GM23338 (cell line): ENCODE results near the gene CACHD1. TPM values are rescaled to one million over a fixed set of nuclear protein-coding genes. Genes with fewer than 3 reads are reported as not detected.

ENCODE experiments used
- ATAC-seq: fragments of 200-7000 bp; cut with Tn5 transposase; 3 replicates; pipeline ENCODE4 v1.9.1; 2020
- DNase-seq: peaks from one replicate; pipeline ENCODE4 v3.0.0-alpha.2; 2015; ENCODE audit warnings: low spot score
- H2AFZ ChIP-seq: fragments of 200-600 bp; sonication (generic); 2 replicates; pipeline ENCODE4 v1.8.0; 2016; ENCODE audit warnings: antibody characterized with exemption, mild to moderate bottlenecking, moderate library complexity
- H3F3A ChIP-seq: fragments of 200-600 bp; sonication (generic); replicated peaks from 2 replicates; pipeline ENCODE4 v1.8.0; 2017; ENCODE audit warnings: antibody characterized with exemption, mixed run types, low read depth
- H3K27ac ChIP-seq: fragments of 200-600 bp; sonication (generic); 2 replicates; pipeline ENCODE4 v1.6.1; 2016; ENCODE audit warnings: low read depth
- H3K27me3 ChIP-seq: fragments of 200-600 bp; sonication (generic); 2 replicates; pipeline ENCODE4 v1.8.0; 2016; ENCODE audit warnings: mild to moderate bottlenecking, mixed run types, moderate library complexity; ENCODE audit not compliant: insufficient read depth
- H3K36me3 ChIP-seq: fragments of 200-600 bp; sonication (generic); 2 replicates; pipeline ENCODE4 v1.8.0; 2016; ENCODE audit warnings: mild to moderate bottlenecking; ENCODE audit not compliant: insufficient read depth
- H3K4me1 ChIP-seq: fragments of 200-600 bp; sonication (generic); 2 replicates; pipeline ENCODE4 v1.8.0; 2016; ENCODE audit warnings: mild to moderate bottlenecking, moderate library complexity; ENCODE audit not compliant: insufficient read depth
- H3K4me2 ChIP-seq: fragments of 200-600 bp; sonication (generic); 2 replicates; pipeline ENCODE4 v1.7.1; 2017; ENCODE audit warnings: mixed run types
- H3K4me3 ChIP-seq: fragments of 200-600 bp; sonication (generic); 2 replicates; pipeline ENCODE4 v1.6.1; 2016; ENCODE audit warnings: mixed run types
- H3K79me2 ChIP-seq: fragments of 200-600 bp; sonication (generic); replicated peaks from 2 replicates; pipeline ENCODE4 v1.8.0; 2017; ENCODE audit warnings: mild to moderate bottlenecking; ENCODE audit not compliant: insufficient read depth
- H3K9me2 ChIP-seq: fragments of 200-600 bp; sonication (generic); 2 replicates; pipeline ENCODE4 v1.8.0; 2017; ENCODE audit not compliant: insufficient read depth
- H4K20me1 ChIP-seq: fragments of 200-600 bp; sonication (generic); replicated peaks from 2 replicates; pipeline ENCODE4 v1.8.0; 2017; ENCODE audit warnings: mild to moderate bottlenecking; ENCODE audit not compliant: insufficient read depth
- H3K27ac Mint-ChIP-seq: 2 replicates; pipeline ENCODE4 v1.8.0; 2020; ENCODE audit warnings: inconsistent platforms, mild to moderate bottlenecking, moderate library complexity, mixed read lengths
- H3K27me3 Mint-ChIP-seq: 3 replicates; pipeline ENCODE4 v1.8.0; 2022; ENCODE audit warnings: low read depth, mild to moderate bottlenecking, moderate library complexity, mixed read lengths, inconsistent platforms; ENCODE audit not compliant: insufficient read depth, poor library complexity
- H3K36me3 Mint-ChIP-seq: 3 replicates; pipeline ENCODE4 v1.8.0; 2021; ENCODE audit warnings: low read depth, mild to moderate bottlenecking, inconsistent platforms, moderate library complexity, mixed read lengths
- H3K4me1 Mint-ChIP-seq: 3 replicates; pipeline ENCODE4 v1.8.0; 2020; ENCODE audit warnings: mild to moderate bottlenecking, inconsistent platforms, mixed read lengths
- H3K4me3 Mint-ChIP-seq: 3 replicates; pipeline ENCODE4 v1.8.0; 2021; ENCODE audit warnings: moderate library complexity, mild to moderate bottlenecking, inconsistent platforms, mixed read lengths
- H3K9me3 Mint-ChIP-seq: 3 replicates; pipeline ENCODE4 v1.8.0; 2020; ENCODE audit warnings: moderate library complexity, mild to moderate bottlenecking, inconsistent platforms, mixed read lengths
- CREB1 ChIP-seq: fragments of 250-450 bp; sonication (Bioruptor Pico); IDR thresholded peaks from 2 replicates; pipeline ENCODE4 v1.5.0; 2020; ENCODE audit warnings: low read depth, mild to moderate bottlenecking, moderate library complexity
- EZH2 ChIP-seq: fragments of 200-600 bp; sonication (generic); IDR thresholded peaks from one replicate; pipeline ENCODE4 v1.8.0; 2017; ENCODE audit warnings: antibody characterized with exemption, mild to moderate bottlenecking, low read depth; ENCODE audit not compliant: unreplicated experiment
- EZH2phosphoT487 ChIP-seq: fragments of 200-600 bp; sonication (generic); IDR thresholded peaks from one replicate; pipeline ENCODE4 v1.8.1; 2018; ENCODE audit warnings: antibody characterized with exemption; ENCODE audit not compliant: unreplicated experiment
- JUNB ChIP-seq: IDR thresholded peaks from one replicate; pipeline ENCODE4 v1.6.1; 2016; ENCODE audit warnings: antibody characterized with exemption; ENCODE audit not compliant: unreplicated experiment
- NANOG ChIP-seq: IDR thresholded peaks from 2 replicates; pipeline ENCODE4 v1.6.1; 2016; ENCODE audit warnings: antibody characterized with exemption, borderline replicate concordance
- POLR2AphosphoS5 ChIP-seq: IDR thresholded peaks from 2 replicates; pipeline ENCODE4 v1.6.1; 2016; ENCODE audit warnings: antibody characterized with exemption, low read depth
- STAT1 ChIP-seq: IDR thresholded peaks from one replicate; pipeline ENCODE4 v1.6.1; 2016; ENCODE audit warnings: antibody characterized with exemption; ENCODE audit not compliant: unreplicated experiment
- ZNF331 ChIP-seq: fragments of 250-450 bp; sonication (Bioruptor Pico); IDR thresholded peaks from 2 replicates; pipeline ENCODE4 v1.5.0; 2020; ENCODE audit warnings: low read depth, mild to moderate bottlenecking, moderate library complexity
- polyA plus RNA-seq: library from polyadenylated mRNA; unstranded; fragments of >200 nt; fragmentation: Nextera tagmentation; extraction: Ambion mirVana; gene quantifications from 2 replicates; pipeline ENCODE4 v1.2.1, GENCODE V29; 2016
- total RNA-seq: library from RNA; depleted of rRNA; stranded (reverse); fragments of >200 nt; shearing (Covaris generic); gene quantifications from 2 replicates; pipeline ENCODE4 v1.2.3, GENCODE V29; 2014
- TF ChIP-seq, protein P1 (sequence below): IDR thresholded peaks from one replicate; pipeline ENCODE4 v1.6.1; 2018; ENCODE audit warnings: antibody characterized with exemption; ENCODE audit not compliant: unreplicated experiment
- TF ChIP-seq, protein P2 (sequence below), 2 experiments: fragments of 200-600 bp in 1 of 2; sonication (generic) in 1 of 2; conservative IDR thresholded peaks; 2 replicates each; pipeline versions ENCODE4 v1.5.1 to v1.6.1; 2016 to 2017; ENCODE audit warnings: antibody characterized with exemption in 2 of 2, low read depth in 2 of 2, mild to moderate bottlenecking in 2 of 2, moderate library complexity in 1 of 2

Gene CACHD1
- total and polyA plus RNA-seq, 2 experiments from 2014 or later, result 12.6 to 43.7 TPM

DNA sequence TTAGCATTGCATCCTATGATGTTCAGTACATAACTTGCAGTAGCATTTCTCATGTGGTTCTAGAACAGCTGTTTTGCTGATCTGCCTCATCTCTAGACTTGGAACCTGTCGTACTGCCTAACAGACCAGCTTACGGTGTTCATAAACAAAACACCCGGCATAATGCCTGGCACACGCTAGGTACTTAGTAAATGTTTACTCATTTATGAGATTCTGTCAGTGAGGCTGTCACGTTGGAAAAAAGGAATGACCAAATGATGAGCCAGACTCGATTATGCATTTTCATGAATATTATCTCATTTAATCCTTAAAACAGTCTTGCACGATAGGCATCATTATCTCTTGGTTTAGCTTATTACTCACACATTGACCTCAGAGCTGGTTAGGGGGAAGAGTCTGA lies 46.4 kb downstream of the CACHD1 start (continued):
- TF ChIP-seq, protein P1, sequence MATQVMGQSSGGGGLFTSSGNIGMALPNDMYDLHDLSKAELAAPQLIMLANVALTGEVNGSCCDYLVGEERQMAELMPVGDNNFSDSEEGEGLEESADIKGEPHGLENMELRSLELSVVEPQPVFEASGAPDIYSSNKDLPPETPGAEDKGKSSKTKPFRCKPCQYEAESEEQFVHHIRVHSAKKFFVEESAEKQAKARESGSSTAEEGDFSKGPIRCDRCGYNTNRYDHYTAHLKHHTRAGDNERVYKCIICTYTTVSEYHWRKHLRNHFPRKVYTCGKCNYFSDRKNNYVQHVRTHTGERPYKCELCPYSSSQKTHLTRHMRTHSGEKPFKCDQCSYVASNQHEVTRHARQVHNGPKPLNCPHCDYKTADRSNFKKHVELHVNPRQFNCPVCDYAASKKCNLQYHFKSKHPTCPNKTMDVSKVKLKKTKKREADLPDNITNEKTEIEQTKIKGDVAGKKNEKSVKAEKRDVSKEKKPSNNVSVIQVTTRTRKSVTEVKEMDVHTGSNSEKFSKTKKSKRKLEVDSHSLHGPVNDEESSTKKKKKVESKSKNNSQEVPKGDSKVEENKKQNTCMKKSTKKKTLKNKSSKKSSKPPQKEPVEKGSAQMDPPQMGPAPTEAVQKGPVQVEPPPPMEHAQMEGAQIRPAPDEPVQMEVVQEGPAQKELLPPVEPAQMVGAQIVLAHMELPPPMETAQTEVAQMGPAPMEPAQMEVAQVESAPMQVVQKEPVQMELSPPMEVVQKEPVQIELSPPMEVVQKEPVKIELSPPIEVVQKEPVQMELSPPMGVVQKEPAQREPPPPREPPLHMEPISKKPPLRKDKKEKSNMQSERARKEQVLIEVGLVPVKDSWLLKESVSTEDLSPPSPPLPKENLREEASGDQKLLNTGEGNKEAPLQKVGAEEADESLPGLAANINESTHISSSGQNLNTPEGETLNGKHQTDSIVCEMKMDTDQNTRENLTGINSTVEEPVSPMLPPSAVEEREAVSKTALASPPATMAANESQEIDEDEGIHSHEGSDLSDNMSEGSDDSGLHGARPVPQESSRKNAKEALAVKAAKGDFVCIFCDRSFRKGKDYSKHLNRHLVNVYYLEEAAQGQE, result no peak
- no peak for TF ChIP-seq NANOG
- no peak for TF ChIP-seq CREB1 (CRISPR knock-in tag)
- TF ChIP-seq POLR2AphosphoS5, result no peak
- no peak for TF ChIP-seq ZNF331 (CRISPR knock-in tag)
- TF ChIP-seq STAT1, result no peak
- TF ChIP-seq, protein P2, sequence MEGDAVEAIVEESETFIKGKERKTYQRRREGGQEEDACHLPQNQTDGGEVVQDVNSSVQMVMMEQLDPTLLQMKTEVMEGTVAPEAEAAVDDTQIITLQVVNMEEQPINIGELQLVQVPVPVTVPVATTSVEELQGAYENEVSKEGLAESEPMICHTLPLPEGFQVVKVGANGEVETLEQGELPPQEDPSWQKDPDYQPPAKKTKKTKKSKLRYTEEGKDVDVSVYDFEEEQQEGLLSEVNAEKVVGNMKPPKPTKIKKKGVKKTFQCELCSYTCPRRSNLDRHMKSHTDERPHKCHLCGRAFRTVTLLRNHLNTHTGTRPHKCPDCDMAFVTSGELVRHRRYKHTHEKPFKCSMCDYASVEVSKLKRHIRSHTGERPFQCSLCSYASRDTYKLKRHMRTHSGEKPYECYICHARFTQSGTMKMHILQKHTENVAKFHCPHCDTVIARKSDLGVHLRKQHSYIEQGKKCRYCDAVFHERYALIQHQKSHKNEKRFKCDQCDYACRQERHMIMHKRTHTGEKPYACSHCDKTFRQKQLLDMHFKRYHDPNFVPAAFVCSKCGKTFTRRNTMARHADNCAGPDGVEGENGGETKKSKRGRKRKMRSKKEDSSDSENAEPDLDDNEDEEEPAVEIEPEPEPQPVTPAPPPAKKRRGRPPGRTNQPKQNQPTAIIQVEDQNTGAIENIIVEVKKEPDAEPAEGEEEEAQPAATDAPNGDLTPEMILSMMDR (conservative IDR thresholded peaks at IDR 0.05; ENCODE audit: low read depth in 2 of 2), result no peak
- no peak for TF ChIP-seq EZH2
- no peak for TF ChIP-seq EZH2phosphoT487

DNA sequence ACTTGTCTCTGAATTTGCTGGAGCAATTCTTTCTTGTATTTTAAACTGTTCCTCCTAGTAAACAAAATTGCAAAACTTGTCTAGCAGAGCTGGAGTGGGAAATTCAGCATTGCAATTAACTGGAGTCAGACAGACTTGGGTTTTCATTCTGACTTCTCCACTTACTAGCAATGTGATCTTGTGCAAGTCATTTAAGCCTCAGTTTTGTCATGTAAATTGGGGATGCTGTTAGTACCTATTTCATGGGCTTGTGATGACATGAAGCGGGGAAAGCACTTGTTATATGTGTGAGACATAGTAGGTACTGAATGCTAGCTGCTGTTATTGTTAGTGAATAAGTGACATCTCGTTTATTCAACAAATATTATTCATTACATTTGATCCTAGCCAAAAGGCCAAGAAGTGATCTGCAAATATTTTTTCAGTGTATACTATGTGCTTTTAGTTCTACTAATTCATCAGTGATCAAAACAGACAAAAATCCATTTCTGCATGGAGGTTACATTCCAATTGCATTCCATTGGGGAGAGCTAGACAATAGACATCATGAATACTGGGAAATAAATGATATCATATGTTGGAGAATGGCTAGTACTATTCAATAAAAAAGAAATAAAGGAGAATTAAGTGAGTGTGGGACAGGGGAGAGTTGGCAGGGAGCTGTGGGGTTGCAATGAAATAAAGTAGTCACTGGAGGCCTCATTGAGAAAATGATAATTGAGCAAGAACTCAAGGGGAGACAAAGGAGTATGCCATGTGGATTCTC lies 47.1 kb downstream of the CACHD1 start:
- Mint-ChIP-seq H3K27ac (no peak overlapping the region; the same call in 1 of the 2 replicates), H3K36me3 (no peaks in the 10 kb centered on the region), H3K27me3 (no peaks in the 10 kb centered on the region), H3K4me3 (peak overlapping the region; percentile 0; the same call in 1 of the 3 replicates), H3K9me3 (no peaks in the 10 kb centered on the region; the same call in 2 of the 3 replicates), H3K4me1 (peaks cover 81% of the 10 kb centered on the region)
- H3K4me3 ChIP-seq, result no peak overlapping the region
- DNase-seq (peak; percentile 64), ATAC-seq (peak; percentile 8; the same call in 2 of the 3 replicates)
- peaks cover 99% of the 10 kb centered on the region for H3K79me2 ChIP-seq
- H3K27me3 ChIP-seq, result no peaks in the 10 kb centered on the region
- peak overlapping the region; percentile 50 for H3K4me2 ChIP-seq
- H3K36me3 ChIP-seq, result no peaks in the 10 kb centered on the region
- no peaks in the 10 kb centered on the region for H3K9me2 ChIP-seq
- peaks cover 95% of the 10 kb centered on the region for H3K4me1 ChIP-seq
- H4K20me1 ChIP-seq, result peaks cover 19% of the 10 kb centered on the region
- H2AFZ ChIP-seq, result no peak overlapping the region
- 0 out of 2 replicates have a peak, but pooled peaks cover 3% of the 10 kb centered on the region for H3F3A ChIP-seq
- no peak overlapping the region for H3K27ac ChIP-seq
- TF ChIP-seq, protein P2 (conservative IDR thresholded peaks at IDR 0.05; ENCODE audit: low read depth in 2 of 2), result no peak
- TF ChIP-seq, protein P1, result no peak
- TF ChIP-seq ZNF331 (CRISPR knock-in tag) (no peak), NANOG (no peak), EZH2phosphoT487 (no peak), POLR2AphosphoS5 (no peak), CREB1 (CRISPR knock-in tag) (no peak), JUNB (no peak)
